Measurements from ENCODE around the gene ZNF324.

DNA sequence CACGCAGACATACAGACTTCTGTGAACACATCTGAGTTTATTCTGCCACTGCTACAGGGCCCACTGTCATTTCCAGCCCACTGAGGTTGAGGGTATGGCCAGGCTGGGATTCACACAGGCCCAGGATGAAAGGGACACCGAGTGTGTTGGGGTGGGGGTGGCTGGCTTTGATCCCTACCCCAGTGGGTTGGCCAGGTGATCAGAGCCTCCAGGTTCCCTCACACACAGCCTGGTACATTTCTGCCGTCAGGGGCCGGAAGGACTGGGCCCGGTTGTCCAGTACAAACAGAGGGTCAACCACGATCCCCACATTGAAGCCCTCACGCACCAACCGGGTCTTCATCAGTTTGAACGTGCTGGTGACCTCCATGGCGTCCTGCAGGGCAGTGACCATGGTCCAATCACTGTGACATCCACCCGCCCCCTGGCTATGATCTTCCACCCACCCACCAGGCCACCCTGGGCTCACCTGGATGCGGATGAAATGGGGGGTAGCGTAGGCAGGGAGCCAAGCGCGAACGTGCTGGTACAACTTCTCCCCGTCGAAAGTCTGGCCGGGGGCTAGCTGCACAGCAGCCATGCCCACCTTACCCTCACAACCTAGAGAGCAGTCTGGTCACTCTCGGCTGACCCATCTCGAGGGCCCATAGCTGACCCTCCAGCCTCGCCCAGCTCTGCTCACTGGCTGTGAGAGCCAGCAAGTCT, 31.6 kb downstream of the ZNF324 start:
- TF ChIP-seq POLR2AphosphoS5 (IDR thresholded peaks at IDR 0.05) (no peak), POLR2A (IDR thresholded peaks at IDR 0.05) (no peak)
- TF ChIP-seq, protein P1, sequence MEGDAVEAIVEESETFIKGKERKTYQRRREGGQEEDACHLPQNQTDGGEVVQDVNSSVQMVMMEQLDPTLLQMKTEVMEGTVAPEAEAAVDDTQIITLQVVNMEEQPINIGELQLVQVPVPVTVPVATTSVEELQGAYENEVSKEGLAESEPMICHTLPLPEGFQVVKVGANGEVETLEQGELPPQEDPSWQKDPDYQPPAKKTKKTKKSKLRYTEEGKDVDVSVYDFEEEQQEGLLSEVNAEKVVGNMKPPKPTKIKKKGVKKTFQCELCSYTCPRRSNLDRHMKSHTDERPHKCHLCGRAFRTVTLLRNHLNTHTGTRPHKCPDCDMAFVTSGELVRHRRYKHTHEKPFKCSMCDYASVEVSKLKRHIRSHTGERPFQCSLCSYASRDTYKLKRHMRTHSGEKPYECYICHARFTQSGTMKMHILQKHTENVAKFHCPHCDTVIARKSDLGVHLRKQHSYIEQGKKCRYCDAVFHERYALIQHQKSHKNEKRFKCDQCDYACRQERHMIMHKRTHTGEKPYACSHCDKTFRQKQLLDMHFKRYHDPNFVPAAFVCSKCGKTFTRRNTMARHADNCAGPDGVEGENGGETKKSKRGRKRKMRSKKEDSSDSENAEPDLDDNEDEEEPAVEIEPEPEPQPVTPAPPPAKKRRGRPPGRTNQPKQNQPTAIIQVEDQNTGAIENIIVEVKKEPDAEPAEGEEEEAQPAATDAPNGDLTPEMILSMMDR (IDR thresholded peaks at IDR 0.05): no peak
